Transverse colon (tissue), 4 donors: ENCODE measurements around the gene OR2Z1.
"Not testable (repeated sequence)": the region's sequence is repeated elsewhere in the genome, so short reads cannot be mapped to it uniquely, and the experiment has no call there.

ENCODE experiments used
- EP300 ChIP-seq: sonication (generic); formaldehyde crosslinking; IDR thresholded peaks from one replicate; pipeline ENCODE4 v1.6.1; 2017; ENCODE audit warnings: antibody characterized with exemption, low read depth
- POLR2A ChIP-seq: fragments of 450-650 bp; IDR thresholded peaks from one replicate; pipeline ENCODE4 v1.6.1; 2016; ENCODE audit warnings: antibody characterized with exemption, mild to moderate bottlenecking, moderate library complexity
- POLR2AphosphoS5 ChIP-seq, 3 donors: sonication (generic); formaldehyde crosslinking; IDR thresholded peaks; one replicate each; pipeline ENCODE4 v1.6.1; 2016; ENCODE audit warnings: antibody characterized with exemption in 3 of 3
- TF ChIP-seq, protein P1 (sequence below), 5 experiments: fragments of 200-600 bp in 3 of 5; fragments of 450-650 bp in 2 of 5; sonication (generic) in 3 of 5; IDR thresholded peaks; 1 replicate in 2 of 5; 2 replicates in 3 of 5; pipeline ENCODE4 v1.5.1; 2016 to 2017; ENCODE audit warnings: antibody characterized with exemption in 5 of 5, inconsistent platforms in 3 of 5, mild to moderate bottlenecking in 2 of 5, moderate library complexity in 1 of 5

DNA sequence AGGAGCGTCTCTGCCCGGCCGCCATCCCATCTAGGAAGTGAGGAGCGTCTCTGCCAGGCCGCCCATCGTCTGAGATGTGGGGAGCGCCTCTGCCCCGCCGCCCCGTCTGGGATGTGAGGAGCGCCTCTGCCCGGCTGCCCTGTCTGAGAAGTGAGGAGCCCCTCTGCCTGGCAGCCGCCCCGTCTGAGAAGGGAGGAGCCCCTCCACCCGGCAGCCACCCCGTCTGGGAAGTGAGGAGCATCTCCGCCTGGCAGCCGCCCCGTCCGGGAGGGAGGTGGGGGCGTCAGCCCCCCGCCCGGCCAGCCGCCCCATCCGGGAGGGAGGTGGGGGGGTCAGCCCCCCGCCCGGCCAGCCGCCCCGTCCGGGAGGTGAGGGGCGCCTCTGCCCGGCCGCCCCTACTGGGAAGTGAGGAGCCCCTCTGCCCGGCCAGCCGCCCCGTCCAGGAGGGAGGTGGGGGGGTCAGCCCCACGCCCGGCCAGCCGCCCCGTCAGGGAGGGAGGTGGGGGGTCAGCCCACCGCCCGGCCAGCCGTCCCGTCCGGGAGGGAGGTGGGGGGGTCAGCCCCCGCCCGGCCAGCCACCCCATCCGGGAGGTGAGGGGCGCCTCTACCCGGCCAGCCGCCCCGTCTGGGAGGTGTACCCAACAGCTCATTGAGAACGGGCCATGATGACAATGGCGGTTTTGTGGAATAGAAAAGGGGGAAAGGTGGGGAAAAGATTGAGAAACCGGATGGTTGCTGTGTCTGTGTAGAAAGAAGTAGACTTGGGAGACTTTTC lies 18.0 kb downstream of the OR2Z1 start:
- TF ChIP-seq, protein P1, sequence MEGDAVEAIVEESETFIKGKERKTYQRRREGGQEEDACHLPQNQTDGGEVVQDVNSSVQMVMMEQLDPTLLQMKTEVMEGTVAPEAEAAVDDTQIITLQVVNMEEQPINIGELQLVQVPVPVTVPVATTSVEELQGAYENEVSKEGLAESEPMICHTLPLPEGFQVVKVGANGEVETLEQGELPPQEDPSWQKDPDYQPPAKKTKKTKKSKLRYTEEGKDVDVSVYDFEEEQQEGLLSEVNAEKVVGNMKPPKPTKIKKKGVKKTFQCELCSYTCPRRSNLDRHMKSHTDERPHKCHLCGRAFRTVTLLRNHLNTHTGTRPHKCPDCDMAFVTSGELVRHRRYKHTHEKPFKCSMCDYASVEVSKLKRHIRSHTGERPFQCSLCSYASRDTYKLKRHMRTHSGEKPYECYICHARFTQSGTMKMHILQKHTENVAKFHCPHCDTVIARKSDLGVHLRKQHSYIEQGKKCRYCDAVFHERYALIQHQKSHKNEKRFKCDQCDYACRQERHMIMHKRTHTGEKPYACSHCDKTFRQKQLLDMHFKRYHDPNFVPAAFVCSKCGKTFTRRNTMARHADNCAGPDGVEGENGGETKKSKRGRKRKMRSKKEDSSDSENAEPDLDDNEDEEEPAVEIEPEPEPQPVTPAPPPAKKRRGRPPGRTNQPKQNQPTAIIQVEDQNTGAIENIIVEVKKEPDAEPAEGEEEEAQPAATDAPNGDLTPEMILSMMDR (IDR thresholded peaks at IDR 0.05), result not testable (repeated sequence)
- TF ChIP-seq POLR2AphosphoS5 (IDR thresholded peaks at IDR 0.05); POLR2A; EP300: not testable (repeated sequence)
